Stomach (tissue), 19 donors: ENCODE measurements around the gene PRR23A. TPM values are rescaled to one million over a fixed set of nuclear protein-coding genes. Genes with fewer than 3 reads are reported as not detected.

Source experiments
- DNase-seq, 2 donors: peaks; one replicate each; pipeline versions ENCODE4 v3.0.0 to v3.0.0-alpha.2; 2013 to 2019
- H3K27ac ChIP-seq, 5 donors: fragments of 200-600 bp in 4 of 5; sonication (generic) in 4 of 5; one replicate each; pipeline ENCODE4 v1.5.1; 2013 to 2019; ENCODE audit warnings: mild to moderate bottlenecking in 1 of 5, moderate library complexity in 1 of 5
- H3K27me3 ChIP-seq, 3 donors: fragments of 200-600 bp; sonication (generic); one replicate each; pipeline ENCODE4 v1.5.1; 2017 to 2019; ENCODE audit warnings: mixed run types in 1 of 3
- H3K36me3 ChIP-seq, 4 donors: fragments of 200-600 bp; sonication (generic); 1 replicate in 3 of 4; 2 replicates in 1 of 4; pipeline ENCODE4 v1.5.1; 2016 to 2019
- H3K4me1 ChIP-seq, 4 donors: fragments of 200-600 bp; sonication (generic); one replicate each; pipeline ENCODE4 v1.5.1; 2016 to 2019
- H3K4me3 ChIP-seq, 4 donors: fragments of 200-600 bp; sonication (generic) in 3 of 4; one replicate each; pipeline ENCODE4 v1.5.1; 2016 to 2019; ENCODE audit warnings: mild to moderate bottlenecking in 1 of 4
- H3K9me3 ChIP-seq, 4 donors: fragments of 200-600 bp; sonication (generic); one replicate each; pipeline ENCODE4 v1.5.1; 2016 to 2019
- EP300 ChIP-seq: sonication (generic); formaldehyde crosslinking; IDR thresholded peaks from one replicate; pipeline ENCODE4 v1.6.1; 2017; ENCODE audit warnings: antibody characterized with exemption
- POLR2A ChIP-seq, 4 donors: fragments of 450-650 bp; IDR thresholded peaks; one replicate each; pipeline ENCODE4 v1.6.1; 2016; ENCODE audit warnings: antibody characterized with exemption in 4 of 4, control low read depth in 2 of 4, mild to moderate bottlenecking in 1 of 4, moderate library complexity in 1 of 4
- POLR2AphosphoS5 ChIP-seq, 3 donors: sonication (generic); formaldehyde crosslinking; IDR thresholded peaks; one replicate each; pipeline ENCODE4 v1.6.1; 2016; ENCODE audit warnings: antibody characterized with exemption in 3 of 3
- WGBS, 5 donors: extraction: QIAGEN DNeasy Blood & Tissue Kit in 3 of 5; methylation state at CpG; one replicate each; pipeline versions ENCODE4 v1.1.5 to v1.1.7; 2013 to 2018; 5-methylcytosine and 5-hydroxymethylcytosine counted together
- intact Hi-C: fragments of 100-400 bp; cut with DNase I; formaldehyde crosslinking; loops from one replicate; pipeline ENCODE4 v1.15.1; 2023; ENCODE audit warnings: low total_unique reads
- long read RNA-seq, 10 donors: transcript quantifications; one replicate each; lab custom pipeline, GENCODE V29; 2026
- polyA plus RNA-seq, 3 donors: library from polyadenylated mRNA; stranded (reverse); fragments of 200-250 nt; gene quantifications; one replicate each; pipeline ENCODE4 v1.2.3, GENCODE V29; 2013
- total RNA-seq, 5 donors: library from RNA; depleted of rRNA; stranded (reverse); fragments of >200 nt; gene quantifications; one replicate each; pipeline versions ENCODE4 v1.1.0 to v1.2.3, GENCODE V29; 2014 to 2016
- TF ChIP-seq, protein P1 (sequence below), 7 experiments: fragments of 450-650 bp in 4 of 7; fragments of 200-600 bp in 3 of 7; sonication (generic) in 3 of 7; IDR thresholded peaks; one replicate each; pipeline ENCODE4 v1.5.1; 2016 to 2019; ENCODE audit warnings: antibody characterized with exemption in 7 of 7, control low read depth in 2 of 7, mild to moderate bottlenecking in 1 of 7
- donor health status: healthy with polysubstance abuse.
- donor health status: Bipolar disorder and iron deficiency.
- donor health status: healthy.

Gene PRR23A
- total RNA-seq: not detected
- not detected for polyA plus RNA-seq
- long read RNA-seq, donor 1: 0 reads
- long read RNA-seq, donor 2: 0 reads
- long read RNA-seq, donor 3: 0 reads
- long read RNA-seq, donor 4: 0 reads
- long read RNA-seq, donor 5: 0 reads
- long read RNA-seq, donor 6: 0 reads
- long read RNA-seq, donor 7, partial matches to known transcripts: 0 of 1 reads
- long read RNA-seq, donor 7, other reads (novel, unspliced or antisense): 0 of 1 reads
- long read RNA-seq, donor 8: 0 reads
- long read RNA-seq, donor 9: 0 reads
- long read RNA-seq, donor 10: 0 reads

- no peak for DNase-seq
- Histone ChIP-seq H3K4me1 (no peaks in the 10 kb centered on the region), H3K4me3 (no peak within 1 kb of the TSS), H3K9me3 (peaks cover 3 to 34% (median 28%) of the 10 kb centered on the region in 4 donors), H3K27ac (no peak within 1 kb of the TSS), H3K36me3 (no peaks in the 10 kb centered on the region), H3K27me3 (peaks cover 0 to 8% (median 0%) of the 10 kb centered on the region in 3 donors)
- 65 to 75% (median 69%) methylated on average over 42 to 60 of the region's 60 CpGs for WGBS, 5 donors
- TF ChIP-seq, protein P1, sequence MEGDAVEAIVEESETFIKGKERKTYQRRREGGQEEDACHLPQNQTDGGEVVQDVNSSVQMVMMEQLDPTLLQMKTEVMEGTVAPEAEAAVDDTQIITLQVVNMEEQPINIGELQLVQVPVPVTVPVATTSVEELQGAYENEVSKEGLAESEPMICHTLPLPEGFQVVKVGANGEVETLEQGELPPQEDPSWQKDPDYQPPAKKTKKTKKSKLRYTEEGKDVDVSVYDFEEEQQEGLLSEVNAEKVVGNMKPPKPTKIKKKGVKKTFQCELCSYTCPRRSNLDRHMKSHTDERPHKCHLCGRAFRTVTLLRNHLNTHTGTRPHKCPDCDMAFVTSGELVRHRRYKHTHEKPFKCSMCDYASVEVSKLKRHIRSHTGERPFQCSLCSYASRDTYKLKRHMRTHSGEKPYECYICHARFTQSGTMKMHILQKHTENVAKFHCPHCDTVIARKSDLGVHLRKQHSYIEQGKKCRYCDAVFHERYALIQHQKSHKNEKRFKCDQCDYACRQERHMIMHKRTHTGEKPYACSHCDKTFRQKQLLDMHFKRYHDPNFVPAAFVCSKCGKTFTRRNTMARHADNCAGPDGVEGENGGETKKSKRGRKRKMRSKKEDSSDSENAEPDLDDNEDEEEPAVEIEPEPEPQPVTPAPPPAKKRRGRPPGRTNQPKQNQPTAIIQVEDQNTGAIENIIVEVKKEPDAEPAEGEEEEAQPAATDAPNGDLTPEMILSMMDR (IDR thresholded peaks at IDR 0.05): no peak
- TF ChIP-seq POLR2A (IDR thresholded peaks at IDR 0.05) (no peak), EP300 (no peak), POLR2AphosphoS5 (IDR thresholded peaks at IDR 0.05) (no peak)
- intact Hi-C loops: no loop called here
These were observed at the start of gene PRR23A for GRCh38 chr3:139006051-139006716. PRR23A (minus strand) TSS chr3:139006268; CDS start chr3:139006268, 0 bp downstream.

GRCh38 chr3:139052802-139053600, 46.9 kb upstream of the PRR23A start:
- TF ChIP-seq POLR2AphosphoS5 (IDR thresholded peaks at IDR 0.05) (no peak), EP300 (no peak), POLR2A (IDR thresholded peaks at IDR 0.05) (no peak)
- TF ChIP-seq, protein P1 (IDR thresholded peaks at IDR 0.05): no peak
- DNase-seq: no peak
- intact Hi-C loops: no loop called here
- no peaks in the 10 kb centered on the region for H3K4me1 ChIP-seq
- 62 to 73% (median 71%) methylated on average over 2 of the region's 2 CpGs for WGBS, 5 donors
- peaks cover 0 to 36% (median 18%) of the 10 kb centered on the region in 4 donors for H3K9me3 ChIP-seq
- H3K4me3 ChIP-seq: no peak overlapping the region
- H3K36me3 ChIP-seq: no peaks in the 10 kb centered on the region
- no peaks in the 10 kb centered on the region for H3K27me3 ChIP-seq
- H3K27ac ChIP-seq: no peak overlapping the region

GRCh38 chr3:139044366-139045210, 38.5 kb upstream of the PRR23A start, which contains the start of gene PRR23C:
PRR23C (minus strand) TSS chr3:139044892; CDS start chr3:139044620, 272 bp downstream.
- H3K4me3 ChIP-seq: no peak within 1 kb of the TSS
- H3K27ac ChIP-seq: no peak within 1 kb of the TSS
- intact Hi-C loops: no loop called here
- no peak for DNase-seq
- peaks cover 0 to 37% (median 29%) of the 10 kb centered on the region in 4 donors for H3K9me3 ChIP-seq
- no peaks in the 10 kb centered on the region for H3K4me1 ChIP-seq
- peaks cover 0 to 18% (median 0%) of the 10 kb centered on the region in 3 donors for H3K27me3 ChIP-seq
- H3K36me3 ChIP-seq: no peaks in the 10 kb centered on the region
- no peak for TF ChIP-seq POLR2AphosphoS5 (IDR thresholded peaks at IDR 0.05)
- WGBS, 5 donors: 46 to 60% (median 53%) methylated on average over 24 to 77 of the region's 77 CpGs

GRCh38 chr3:139043554-139044365, 37.7 kb upstream of the PRR23A start:
- Histone ChIP-seq H3K27me3 (peaks cover 0 to 18% (median 0%) of the 10 kb centered on the region in 3 donors), H3K9me3 (peaks cover 0 to 37% (median 26%) of the 10 kb centered on the region in 4 donors), H3K4me3 (no peak overlapping the region), H3K36me3 (no peaks in the 10 kb centered on the region), H3K4me1 (no peaks in the 10 kb centered on the region), H3K27ac (no peak overlapping the region)
- WGBS, 5 donors: 66 to 82% (median 76%) methylated on average over 38 to 50 of the region's 50 CpGs
- TF ChIP-seq POLR2A (IDR thresholded peaks at IDR 0.05) (no peak), POLR2AphosphoS5 (IDR thresholded peaks at IDR 0.05) (no peak), EP300 (no peak)
- TF ChIP-seq, protein P1 (IDR thresholded peaks at IDR 0.05): no peak
- no peak for DNase-seq
- intact Hi-C loops: no loop called here
